HepG2 (cell line): ENCODE results near the gene PLG. TPM values are rescaled to one million over a fixed set of nuclear protein-coding genes. Genes with fewer than 3 reads are reported as not detected.

Source experiments
- ATAC-seq: fragments of 200-7000 bp; cut with Tn5 transposase; 3 replicates; pipeline ENCODE4 v1.9.1; 2020; ENCODE audit warnings: mild to moderate bottlenecking, moderate library complexity
- BruUV-seq: library from RNA; stranded (reverse); fragments of 400-500 nt; replicated peaks from 2 replicates; lab custom pipeline; 2021; lab: Mats Ljungman, UMichigan
- CTCF ChIA-PET: fragments of 300-600 bp; formaldehyde crosslinking; extraction: SDS; loops from one replicate; lab custom pipeline; 2021; ENCODE audit warnings: low total read pairs, inconsistent platforms, low intra/inter-chr PET ratio; lab: Yijun Ruan, JAX
- POLR2A ChIA-PET: fragments of 350-600 bp; sonication (Branson Sonifier 250); formaldehyde crosslinking; loops from one replicate; lab custom pipeline; 2020; ENCODE audit warnings: antibody characterized with exemption, inconsistent platforms; lab: Yijun Ruan, JAX
- DNase-seq: peaks from one replicate; pipeline ENCODE4 v3.0.0-alpha.2; 2015; ENCODE audit warnings: low spot score
- FAIRE-seq: peaks from 3 replicates; lab custom pipeline; 2011; peaks lifted over from hg19 to GRCh38; lab: Jason Lieb, UNC
- H2AFZ ChIP-seq: one replicate; pipeline ENCODE4 v1.6.1; 2011; ENCODE audit warnings: low read length, inconsistent platforms
- H3K27ac ChIP-seq: fragments of 300-600 bp; 3 replicates; pipeline ENCODE4 v1.8.0; 2011; ENCODE audit warnings: mixed run types, mild to moderate bottlenecking, mixed read lengths, low read length, inconsistent platforms; ENCODE audit not compliant: insufficient read depth; ENCODE audit errors: extremely low read length
- H3K27me3 ChIP-seq, 2 experiments: fragments of 200-600 bp in 1 of 2; 2 replicates in 1 of 2; 3 replicates in 1 of 2; pipeline versions ENCODE4 v1.6.0 to v1.8.0; 2011; ENCODE audit warnings: low read length in 2 of 2, mild to moderate bottlenecking in 2 of 2, moderate library complexity in 2 of 2, inconsistent platforms in 1 of 2; ENCODE audit not compliant: insufficient read depth in 2 of 2, control insufficient read depth in 1 of 2
- H3K36me3 ChIP-seq, 2 experiments: fragments of 200-600 bp in 1 of 2; replicated peaks in 1 of 2; 2 replicates in 1 of 2; 3 replicates in 1 of 2; pipeline versions ENCODE4 v1.5.1 to v1.8.0; 2011; ENCODE audit warnings: low read length in 2 of 2, inconsistent platforms in 1 of 2; ENCODE audit not compliant: insufficient read depth in 2 of 2, control insufficient read depth in 1 of 2
- H3K4me1 ChIP-seq: 2 replicates; pipeline ENCODE4 v1.5.1; 2012; ENCODE audit warnings: low read length, inconsistent platforms; ENCODE audit not compliant: insufficient read depth
- H3K4me2 ChIP-seq: 2 replicates; pipeline ENCODE4 v1.6.0; 2011; ENCODE audit warnings: low read depth, low read length, inconsistent platforms
- H3K4me3 ChIP-seq, 3 experiments: fragments of 200-600 bp in 1 of 3; sonication (generic), shearing (Covaris generic) in 1 of 3; replicated peaks in 1 of 3; 2 replicates each; pipeline ENCODE4 v1.5.1; 2011 to 2016; ENCODE audit warnings: low read length in 3 of 3, inconsistent platforms in 2 of 3, low read depth in 2 of 3, mild to moderate bottlenecking in 2 of 3, control low read depth in 1 of 3, mixed read lengths in 1 of 3; ENCODE audit not compliant: insufficient read depth in 1 of 3
- H3K79me2 ChIP-seq: one replicate; pipeline ENCODE4 v1.6.1; 2011; ENCODE audit warnings: low read length, inconsistent platforms; ENCODE audit not compliant: insufficient read depth
- H3K9ac ChIP-seq: 2 replicates; pipeline ENCODE4 v1.6.0; 2011; ENCODE audit warnings: mild to moderate bottlenecking, low read depth, low read length, inconsistent platforms; ENCODE audit not compliant: insufficient read depth
- H3K9me3 ChIP-seq: 2 replicates; pipeline ENCODE4 v1.5.1; 2012; ENCODE audit warnings: mild to moderate bottlenecking, low read length
- H4K20me1 ChIP-seq: 2 replicates; pipeline ENCODE4 v1.6.0; 2011; ENCODE audit warnings: inconsistent platforms, mild to moderate bottlenecking, low read length, moderate library complexity; ENCODE audit not compliant: insufficient read depth
- FOSL2 ChIP-seq: sonication (generic); formaldehyde crosslinking; IDR thresholded peaks from 2 replicates; pipeline ENCODE4 v1.4.0; 2020; ENCODE audit warnings: missing genetic modification reagents
- FOXK1 ChIP-seq: sonication (generic); formaldehyde crosslinking; IDR thresholded peaks from 2 replicates; pipeline ENCODE4 v1.4.0; 2020; ENCODE audit warnings: low read depth, missing genetic modification reagents, borderline replicate concordance
- HNRNPK ChIP-seq: fragments of 200-400 bp; formaldehyde crosslinking; IDR thresholded peaks from 2 replicates; pipeline ENCODE4 v1.6.1; 2018; ENCODE audit warnings: low read length, low read depth, moderate library complexity, mild to moderate bottlenecking; ENCODE audit not compliant: poor library complexity, severe bottlenecking
- IRX3 ChIP-seq: sonication (generic); formaldehyde crosslinking; IDR thresholded peaks from 2 replicates; pipeline ENCODE4 v1.8.1; 2023; ENCODE audit warnings: mild to moderate bottlenecking, low read depth, missing genetic modification reagents, borderline replicate concordance
- MEIS2 ChIP-seq: sonication (generic); formaldehyde crosslinking; IDR thresholded peaks from 2 replicates; pipeline ENCODE4 v1.9.0; 2021; ENCODE audit warnings: mild to moderate bottlenecking, missing genetic modification reagents
- NFYB ChIP-seq: sonication (generic); formaldehyde crosslinking; IDR thresholded peaks from 2 replicates; pipeline ENCODE4 v1.4.0; 2020; ENCODE audit warnings: missing genetic modification reagents
- SATB2 ChIP-seq: sonication (generic); formaldehyde crosslinking; IDR thresholded peaks from 2 replicates; pipeline ENCODE4 v1.5.0; 2020; ENCODE audit warnings: missing genetic modification reagents
- STAT5B ChIP-seq: sonication (generic); formaldehyde crosslinking; IDR thresholded peaks from 2 replicates; pipeline ENCODE4 v1.4.0; 2020; ENCODE audit warnings: missing genetic modification reagents
- ZFP36L1 ChIP-seq: sonication (generic); formaldehyde crosslinking; IDR thresholded peaks from 2 replicates; pipeline ENCODE4 v1.8.0; 2022; ENCODE audit warnings: mild to moderate bottlenecking, missing genetic modification reagents, moderate library complexity
- ZNF121 ChIP-seq: sonication (generic); formaldehyde crosslinking; IDR thresholded peaks from 2 replicates; pipeline ENCODE4 v1.5.0; 2020; ENCODE audit warnings: mild to moderate bottlenecking, missing genetic modification reagents
- ZNF17 ChIP-seq: sonication (generic); formaldehyde crosslinking; IDR thresholded peaks from 2 replicates; pipeline ENCODE4 v1.5.0; 2020; ENCODE audit warnings: mild to moderate bottlenecking, missing genetic modification reagents
- ZNF282 ChIP-seq: fragments of 450-650 bp; IDR thresholded peaks from 2 replicates; pipeline ENCODE4 v1.6.1; 2018; ENCODE audit not compliant: partially characterized antibody
- ZNF367 ChIP-seq: sonication (generic); formaldehyde crosslinking; IDR thresholded peaks from 2 replicates; pipeline ENCODE4 v1.4.0; 2020; ENCODE audit warnings: missing genetic modification reagents, borderline replicate concordance
- ZNF468 ChIP-seq: sonication (generic); formaldehyde crosslinking; IDR thresholded peaks from 2 replicates; pipeline ENCODE4 v1.8.0; 2022; ENCODE audit warnings: mild to moderate bottlenecking, moderate library complexity, missing genetic modification reagents
- ZNF557 ChIP-seq: sonication (generic); formaldehyde crosslinking; IDR thresholded peaks from 2 replicates; pipeline ENCODE4 v1.4.0; 2020; ENCODE audit warnings: missing genetic modification reagents
- ZNF713 ChIP-seq: sonication (generic); formaldehyde crosslinking; IDR thresholded peaks from 2 replicates; pipeline ENCODE4 v1.4.0; 2020; ENCODE audit warnings: mild to moderate bottlenecking, missing genetic modification reagents
- ZNF776 ChIP-seq: sonication (generic); formaldehyde crosslinking; IDR thresholded peaks from 2 replicates; pipeline ENCODE4 v1.4.0; 2020; ENCODE audit warnings: mild to moderate bottlenecking, missing genetic modification reagents
- ZSCAN9 ChIP-seq: IDR thresholded peaks from 2 replicates; pipeline ENCODE4 v1.6.1; 2016; ENCODE audit warnings: borderline replicate concordance
- in situ Hi-C: cut with HindIII; loops from 2 replicates; pipeline ENCODE4 v1.10.0; 2017; ENCODE audit warnings: low pct_unique_long_range_greater_than_20kb; ENCODE audit not compliant: extremely low pct_ligation_motif_present
- intact Hi-C: fragments of 100-400 bp; cut with micrococcal nuclease; formaldehyde crosslinking; loops from one replicate; pipeline ENCODE4 v1.10.0; 2022; ENCODE audit not compliant: unreplicated experiment
- polyA plus RNA-seq, 8 experiments: library from polyadenylated mRNA; depleted of rRNA in 3 of 8; stranded (reverse) in 7 of 8; unstranded in 1 of 8; fragments of >200 nt; fragmentation: Illumina TruSeq in 4 of 8; extraction: Trizol in 4 of 8; gene quantifications; 2 replicates each; pipeline versions ENCODE4 v1.2.1 to v1.2.3, GENCODE V29; 2011 to 2016; ENCODE audit warnings: low read depth in 4 of 8, missing spikeins in 1 of 8, mixed read lengths in 1 of 8; ENCODE audit not compliant: insufficient read depth in 1 of 8
- total RNA-seq, 5 experiments: library from RNA; depleted of rRNA; stranded (reverse); fragments of >200 nt; fragmentation: Illumina TruSeq; extraction: Trizol; gene quantifications; 2 replicates each; pipeline ENCODE4 v1.2.3, GENCODE V29; 2016; ENCODE audit warnings: low read depth in 1 of 5
- TF ChIP-seq, protein P1 (sequence below): IDR thresholded peaks from 2 replicates; pipeline ENCODE4 v1.6.1; 2016
- TF ChIP-seq, protein P2 (sequence below): sonication (generic); formaldehyde crosslinking; IDR thresholded peaks from 2 replicates; pipeline ENCODE4 v1.4.0; 2020; ENCODE audit warnings: missing genetic modification reagents

PLG gene
- total and polyA plus RNA-seq, 2 of the 13 experiments (the other 11 are each of a cell fraction or from before 2014, with no cell fraction given) = 1.7 to 10.7 TPM

DNA sequence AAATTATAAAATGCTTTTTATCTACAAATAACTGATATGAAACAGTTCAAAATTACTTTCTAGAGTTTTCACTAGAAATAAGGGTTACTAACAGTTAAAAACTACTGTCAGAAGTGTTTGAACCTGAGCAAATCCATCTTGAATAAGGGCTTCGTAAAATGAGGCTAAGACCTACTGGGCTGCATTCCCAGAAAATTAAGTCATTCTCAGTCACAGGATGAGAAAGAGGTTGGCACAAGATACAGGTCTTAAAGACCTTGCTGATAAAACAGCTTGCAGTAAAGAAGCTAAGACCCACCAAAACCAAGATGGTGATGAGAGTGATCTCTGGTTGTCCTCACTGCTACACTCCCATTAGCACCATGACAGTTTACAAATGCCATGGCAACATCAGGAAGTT, 93.7 kb downstream of the PLG start (continued):
- TF ChIP-seq ZNF776 (CRISPR knock-in tag) = no peak
- TF ChIP-seq, protein P1, sequence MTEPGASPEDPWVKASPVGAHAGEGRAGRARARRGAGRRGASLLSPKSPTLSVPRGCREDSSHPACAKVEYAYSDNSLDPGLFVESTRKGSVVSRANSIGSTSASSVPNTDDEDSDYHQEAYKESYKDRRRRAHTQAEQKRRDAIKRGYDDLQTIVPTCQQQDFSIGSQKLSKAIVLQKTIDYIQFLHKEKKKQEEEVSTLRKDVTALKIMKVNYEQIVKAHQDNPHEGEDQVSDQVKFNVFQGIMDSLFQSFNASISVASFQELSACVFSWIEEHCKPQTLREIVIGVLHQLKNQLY (CRISPR knock-in tag) = no peak
- TF ChIP-seq FOXK1 (CRISPR knock-in tag) = no peak
- no peak for TF ChIP-seq ZNF557 (CRISPR knock-in tag)

DNA sequence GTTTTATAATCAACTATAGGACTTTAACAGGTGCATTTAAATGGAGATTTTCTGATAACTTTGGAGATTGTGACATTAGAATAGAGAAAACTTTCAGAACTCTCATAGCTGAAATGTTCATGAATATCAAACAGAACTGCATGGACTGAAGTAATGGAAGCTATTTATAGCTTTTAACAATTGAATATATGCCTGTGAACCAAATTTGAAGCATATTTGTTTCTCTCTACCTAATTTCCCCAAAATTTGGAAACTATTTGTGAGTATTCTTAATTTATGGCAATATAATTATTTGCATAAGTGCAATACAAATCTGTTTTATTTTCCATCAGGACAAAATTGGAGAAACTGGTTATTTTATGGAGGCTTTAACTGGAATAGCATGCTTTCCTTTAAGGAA, 96.6 kb downstream of the PLG start:
- no peak overlapping the region for H2AFZ ChIP-seq
- DNase-seq (no peak), FAIRE-seq (no peak), ATAC-seq (no peak)
- H3K27ac ChIP-seq = no peak overlapping the region
- H4K20me1 ChIP-seq = no peaks in the 10 kb centered on the region
- no peak overlapping the region for H3K4me2 ChIP-seq
- no peak overlapping the region for H3K4me3 ChIP-seq
- intact Hi-C loops = no loop called here
- H3K36me3 ChIP-seq = no peaks in the 10 kb centered on the region
- no peaks in the 10 kb centered on the region for H3K27me3 ChIP-seq
- H3K79me2 ChIP-seq = no peaks in the 10 kb centered on the region
- H3K9ac ChIP-seq = no peak overlapping the region
- BruUV-seq = no TSS peak
- ChIA-PET POLR2A (no interaction called here), CTCF (no interaction called here)
- no peaks in the 10 kb centered on the region for H3K4me1 ChIP-seq
- in situ Hi-C loops = no loop called here
- H3K9me3 ChIP-seq = peaks cover 18% of the 10 kb centered on the region
- TF ChIP-seq HNRNPK = no peak
- TF ChIP-seq, protein P2, sequence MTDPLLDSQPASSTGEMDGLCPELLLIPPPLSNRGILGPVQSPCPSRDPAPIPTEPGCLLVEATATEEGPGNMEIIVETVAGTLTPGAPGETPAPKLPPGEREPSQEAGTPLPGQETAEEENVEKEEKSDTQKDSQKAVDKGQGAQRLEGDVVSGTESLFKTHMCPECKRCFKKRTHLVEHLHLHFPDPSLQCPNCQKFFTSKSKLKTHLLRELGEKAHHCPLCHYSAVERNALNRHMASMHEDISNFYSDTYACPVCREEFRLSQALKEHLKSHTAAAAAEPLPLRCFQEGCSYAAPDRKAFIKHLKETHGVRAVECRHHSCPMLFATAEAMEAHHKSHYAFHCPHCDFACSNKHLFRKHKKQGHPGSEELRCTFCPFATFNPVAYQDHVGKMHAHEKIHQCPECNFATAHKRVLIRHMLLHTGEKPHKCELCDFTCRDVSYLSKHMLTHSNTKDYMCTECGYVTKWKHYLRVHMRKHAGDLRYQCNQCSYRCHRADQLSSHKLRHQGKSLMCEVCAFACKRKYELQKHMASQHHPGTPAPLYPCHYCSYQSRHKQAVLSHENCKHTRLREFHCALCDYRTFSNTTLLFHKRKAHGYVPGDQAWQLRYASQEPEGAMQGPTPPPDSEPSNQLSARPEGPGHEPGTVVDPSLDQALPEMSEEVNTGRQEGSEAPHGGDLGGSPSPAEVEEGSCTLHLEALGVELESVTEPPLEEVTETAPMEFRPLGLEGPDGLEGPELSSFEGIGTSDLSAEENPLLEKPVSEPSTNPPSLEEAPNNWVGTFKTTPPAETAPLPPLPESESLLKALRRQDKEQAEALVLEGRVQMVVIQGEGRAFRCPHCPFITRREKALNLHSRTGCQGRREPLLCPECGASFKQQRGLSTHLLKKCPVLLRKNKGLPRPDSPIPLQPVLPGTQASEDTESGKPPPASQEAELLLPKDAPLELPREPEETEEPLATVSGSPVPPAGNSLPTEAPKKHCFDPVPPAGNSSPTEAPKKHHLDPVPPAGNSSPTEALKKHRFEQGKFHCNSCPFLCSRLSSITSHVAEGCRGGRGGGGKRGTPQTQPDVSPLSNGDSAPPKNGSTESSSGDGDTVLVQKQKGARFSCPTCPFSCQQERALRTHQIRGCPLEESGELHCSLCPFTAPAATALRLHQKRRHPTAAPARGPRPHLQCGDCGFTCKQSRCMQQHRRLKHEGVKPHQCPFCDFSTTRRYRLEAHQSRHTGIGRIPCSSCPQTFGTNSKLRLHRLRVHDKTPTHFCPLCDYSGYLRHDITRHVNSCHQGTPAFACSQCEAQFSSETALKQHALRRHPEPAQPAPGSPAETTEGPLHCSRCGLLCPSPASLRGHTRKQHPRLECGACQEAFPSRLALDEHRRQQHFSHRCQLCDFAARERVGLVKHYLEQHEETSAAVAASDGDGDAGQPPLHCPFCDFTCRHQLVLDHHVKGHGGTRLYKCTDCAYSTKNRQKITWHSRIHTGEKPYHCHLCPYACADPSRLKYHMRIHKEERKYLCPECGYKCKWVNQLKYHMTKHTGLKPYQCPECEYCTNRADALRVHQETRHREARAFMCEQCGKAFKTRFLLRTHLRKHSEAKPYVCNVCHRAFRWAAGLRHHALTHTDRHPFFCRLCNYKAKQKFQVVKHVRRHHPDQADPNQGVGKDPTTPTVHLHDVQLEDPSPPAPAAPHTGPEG = no peak
- no peak for TF ChIP-seq ZNF121 (CRISPR knock-in tag)
- no peak for TF ChIP-seq ZNF713 (CRISPR knock-in tag)
- no peak for TF ChIP-seq ZFP36L1 (CRISPR knock-in tag)
- TF ChIP-seq NFYB (CRISPR knock-in tag) = no peak
- no peak for TF ChIP-seq SATB2 (CRISPR knock-in tag)
- TF ChIP-seq IRX3 (CRISPR knock-in tag) = no peak
- TF ChIP-seq FOSL2 (CRISPR knock-in tag) = no peak
- TF ChIP-seq MEIS2 (CRISPR knock-in tag) = no peak
- TF ChIP-seq ZNF367 (CRISPR knock-in tag) = no peak
- TF ChIP-seq ZNF282 = no peak
- no peak for TF ChIP-seq ZSCAN9 (CRISPR knock-in tag)
- no peak for TF ChIP-seq ZNF17
- no peak for TF ChIP-seq STAT5B (CRISPR knock-in tag)
- TF ChIP-seq ZNF468 (CRISPR knock-in tag) = no peak
